NK-92 treated with Interleukin-12 subunit alpha and Interleukin-12 subunit beta, amount 100 ng/mL, for 24 hours (cell line): Measurements from ENCODE around the gene TNFRSF4.

Experiments
- DNase-seq: peaks from one replicate; lab custom pipeline; 2025; lab: John Stamatoyannopoulos, UW

TNFRSF4 gene

DNA sequence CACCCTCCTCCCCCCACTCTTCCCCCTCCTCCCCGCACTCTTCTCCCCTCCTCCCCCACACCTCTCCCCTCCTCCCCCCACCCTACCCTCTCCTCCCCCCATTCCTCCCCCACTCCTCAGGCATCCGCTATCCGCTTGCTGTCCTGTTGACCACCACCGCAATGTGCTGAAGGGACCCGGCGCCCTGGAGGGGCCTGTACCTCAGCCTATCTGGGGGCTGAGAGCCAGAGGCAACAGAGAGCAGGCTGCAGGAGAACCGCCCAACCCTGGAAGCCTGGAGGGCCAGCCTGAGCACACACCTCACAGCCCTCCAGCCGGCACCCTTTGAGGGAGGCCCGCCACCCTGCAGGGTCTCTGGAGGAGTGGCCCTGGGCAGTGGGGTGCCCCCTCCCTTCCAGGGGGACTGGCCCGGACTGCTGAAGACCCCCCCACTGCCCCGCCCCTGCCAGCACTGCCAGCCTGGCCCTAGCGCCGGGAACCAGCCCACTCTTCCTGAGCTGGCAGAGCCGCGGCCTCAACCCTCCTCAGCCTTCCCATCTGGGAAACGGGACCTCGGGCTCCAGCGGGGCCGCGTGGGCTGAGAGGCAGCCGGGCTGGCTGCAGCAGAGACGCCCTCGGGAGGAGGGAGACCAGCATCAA, 31.3 kb upstream of the TNFRSF4 start:
- no peak for DNase-seq

DNA sequence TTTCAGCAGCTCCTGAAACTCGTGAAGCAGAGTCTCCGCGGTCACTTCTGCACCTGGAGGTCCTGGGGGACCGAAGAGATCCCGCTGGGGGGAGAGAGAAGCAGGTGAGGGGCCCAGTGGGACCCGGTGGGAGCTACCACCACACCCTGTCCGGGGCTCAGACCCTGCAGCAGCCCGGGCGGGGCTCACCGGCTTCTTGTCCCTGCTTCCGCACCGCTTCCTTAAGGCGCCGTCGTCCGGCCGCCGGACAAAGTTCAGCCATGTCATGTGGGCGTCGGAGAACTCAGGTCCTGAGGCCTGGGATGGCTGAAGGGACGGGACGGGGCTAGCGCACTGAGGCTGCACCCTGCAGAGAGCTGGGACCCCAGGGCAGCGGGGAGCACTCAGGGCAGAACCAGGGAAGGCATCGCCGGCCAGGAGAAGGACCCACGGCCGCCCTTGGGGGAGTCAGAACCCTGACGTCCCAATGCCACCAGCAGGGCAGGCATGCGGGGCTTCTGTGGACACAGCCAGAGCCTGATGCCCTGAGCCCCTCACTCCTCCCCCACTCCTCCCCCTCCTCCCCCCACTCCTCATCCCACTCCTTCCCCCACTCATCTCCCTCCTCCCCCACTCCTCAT, 30.3 kb upstream of the TNFRSF4 start:
- no peak for DNase-seq

DNA sequence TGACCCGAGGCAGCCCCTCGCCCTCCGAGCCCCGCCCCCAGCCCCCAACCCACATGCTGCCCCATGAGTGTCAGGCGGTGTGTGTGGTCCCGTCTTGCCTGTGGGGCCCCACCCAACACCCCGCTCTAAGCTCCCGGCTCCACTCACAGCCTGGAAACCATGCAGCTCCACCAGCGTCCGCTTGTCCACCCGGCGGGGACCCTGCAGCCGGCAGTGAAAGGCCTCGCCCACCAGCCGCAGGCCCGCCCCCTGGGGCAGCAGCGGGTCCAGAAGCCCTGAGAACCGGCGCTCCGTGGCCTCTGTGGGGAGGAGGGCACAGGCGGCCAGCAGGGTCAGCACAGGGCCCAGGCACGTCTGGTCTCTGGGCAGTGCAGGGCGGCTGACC, 29.8 kb upstream of the TNFRSF4 start:
- no peak for DNase-seq

DNA sequence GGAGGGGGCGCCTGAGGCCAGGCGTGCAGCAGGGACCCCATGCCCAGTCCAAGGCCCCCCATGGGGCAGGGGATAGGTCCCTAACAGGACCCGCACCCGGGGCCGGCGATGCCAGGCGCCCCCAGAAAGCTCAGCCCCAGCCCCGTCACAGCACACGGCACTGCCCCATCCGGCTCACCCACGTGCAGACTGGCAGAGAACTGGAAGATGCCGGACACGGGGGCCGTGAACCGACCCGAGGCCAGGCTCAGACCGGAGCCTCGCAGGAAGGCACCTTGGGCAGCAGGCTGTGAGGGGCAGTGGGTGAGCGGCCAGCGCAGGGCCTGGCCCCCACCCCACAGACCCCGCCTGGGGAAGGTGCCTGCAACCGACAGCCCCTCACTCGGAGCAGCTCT, 29.3 kb upstream of the TNFRSF4 start:
- no peak for DNase-seq

DNA sequence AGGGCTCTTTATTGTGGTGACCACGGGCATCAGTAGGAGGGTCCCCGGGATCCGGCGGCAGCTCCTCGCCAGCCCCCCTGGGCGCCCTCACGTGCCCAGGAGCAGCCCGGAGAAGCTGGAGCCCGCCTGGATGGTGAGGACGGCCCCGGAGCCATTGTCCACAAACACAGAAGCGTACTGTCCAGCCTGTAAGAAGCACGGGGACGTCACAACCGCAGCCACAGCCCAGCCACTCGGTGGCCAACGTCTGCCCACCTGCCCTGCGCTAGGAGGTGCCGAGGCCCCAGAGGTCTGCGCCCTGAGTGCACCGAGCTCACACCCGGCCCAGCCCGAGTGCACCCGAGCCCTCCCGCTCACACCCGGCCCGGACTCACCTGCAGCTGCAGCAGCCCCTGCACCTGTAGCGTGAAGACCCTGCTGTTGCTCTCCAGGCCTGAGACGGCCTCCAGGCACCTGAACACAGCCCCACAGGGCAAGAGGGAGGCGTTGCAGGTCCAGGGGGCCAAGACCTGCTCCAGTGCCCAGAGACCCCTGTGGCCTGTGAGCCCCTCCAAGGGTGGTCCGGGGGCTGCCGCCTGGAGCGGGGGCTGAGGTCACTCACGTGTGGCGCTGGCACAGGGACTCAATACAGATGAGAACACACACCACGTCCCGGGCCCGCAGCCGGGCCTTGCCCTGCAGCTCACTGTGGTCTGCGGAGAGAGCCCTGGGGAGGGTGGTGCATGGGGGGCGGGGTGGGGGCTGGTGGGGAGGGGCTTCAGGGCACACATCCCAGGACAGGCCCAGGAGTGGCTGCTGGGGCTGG, 28.7 kb upstream of the TNFRSF4 start:
- no peak for DNase-seq

DNA sequence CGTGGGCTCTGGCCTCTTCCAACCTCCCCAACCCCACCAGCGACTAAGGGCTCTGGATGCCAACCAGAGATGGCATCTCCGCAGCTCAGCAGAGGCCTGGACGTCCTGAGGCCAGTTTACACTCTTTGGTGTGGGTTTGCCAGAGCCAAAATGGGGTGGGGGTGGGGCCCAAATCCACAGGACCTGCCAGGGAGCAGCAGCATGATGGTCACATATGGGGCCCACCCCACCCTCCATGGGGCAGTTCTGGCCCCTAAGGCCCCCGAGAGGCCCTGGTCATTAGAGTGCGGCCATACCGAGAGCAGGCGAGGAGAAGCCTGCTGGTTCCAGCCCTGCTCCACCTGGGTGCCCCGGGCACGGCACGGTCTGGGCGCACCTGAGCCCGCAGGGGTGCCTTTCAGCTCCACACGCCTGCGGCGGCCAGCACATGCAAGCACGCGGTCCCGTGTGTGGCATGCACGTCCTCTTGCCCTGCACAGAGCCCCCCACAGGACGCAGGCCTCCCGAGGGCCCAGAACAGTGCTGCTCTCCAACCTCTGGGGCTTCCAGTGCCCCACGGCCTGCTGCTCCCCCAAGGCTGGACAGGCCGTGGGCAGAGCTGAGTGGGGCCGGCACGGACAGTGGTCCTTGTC, 27.8 kb upstream of the TNFRSF4 start:
- DNase-seq, result no peak

DNA sequence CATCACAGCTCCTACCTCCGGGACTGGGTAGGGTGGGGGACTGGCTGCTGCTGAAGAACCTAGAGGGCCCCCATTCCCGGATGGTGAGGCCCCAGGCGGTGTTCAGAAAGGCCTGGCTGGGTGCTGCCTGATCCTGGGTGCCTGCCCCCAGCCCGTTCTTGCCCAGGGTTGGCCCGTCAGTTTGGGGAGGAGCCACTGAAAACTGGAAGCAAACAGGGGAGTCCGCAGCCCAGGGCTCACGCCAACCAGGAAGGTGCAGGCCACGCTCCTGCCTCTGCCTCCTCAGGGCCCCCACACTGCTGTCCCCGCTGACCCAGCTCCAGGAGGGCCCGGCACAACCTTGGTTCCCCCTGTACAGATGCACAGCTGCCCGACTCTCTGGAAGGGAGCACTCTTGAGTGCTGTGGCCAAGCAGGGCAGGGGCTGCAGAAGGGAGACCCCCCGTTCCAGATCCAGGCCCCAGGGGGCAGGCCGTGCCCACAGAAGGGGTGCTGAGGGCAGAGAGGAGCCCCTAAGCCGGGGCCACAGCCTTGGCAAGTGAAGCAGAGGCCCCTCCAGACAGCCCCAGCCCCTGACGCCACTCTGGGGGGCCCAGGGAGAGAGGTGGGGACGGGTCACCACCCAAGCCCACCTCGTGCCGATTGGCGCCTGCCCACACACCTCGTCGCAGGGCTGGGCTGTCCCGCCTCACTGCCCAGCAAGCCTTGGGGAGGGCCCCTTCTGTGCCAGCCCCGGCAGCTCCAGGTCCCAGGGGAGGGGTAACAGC, 27.1 kb upstream of the TNFRSF4 start:
- DNase-seq, result no peak

DNA sequence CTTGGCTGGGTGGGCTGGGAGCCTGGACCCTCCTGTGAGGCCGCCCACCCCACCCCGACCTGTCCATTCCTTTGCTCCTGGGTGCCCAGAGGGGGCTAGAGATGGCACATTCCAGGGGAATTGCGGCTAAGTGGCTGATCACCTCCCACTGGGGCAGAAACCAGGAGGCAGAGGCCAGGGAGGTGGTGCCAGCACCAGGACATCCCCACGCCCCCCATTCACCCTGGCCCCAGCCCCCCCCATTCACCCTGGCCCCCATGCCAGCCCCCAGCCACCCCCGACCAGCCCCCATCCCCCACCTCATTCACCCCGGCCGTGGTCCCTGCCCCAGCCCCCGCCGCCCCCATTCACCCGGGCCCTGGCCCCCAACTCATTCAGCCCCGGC, 26.4 kb upstream of the TNFRSF4 start:
- no peak for DNase-seq

DNA sequence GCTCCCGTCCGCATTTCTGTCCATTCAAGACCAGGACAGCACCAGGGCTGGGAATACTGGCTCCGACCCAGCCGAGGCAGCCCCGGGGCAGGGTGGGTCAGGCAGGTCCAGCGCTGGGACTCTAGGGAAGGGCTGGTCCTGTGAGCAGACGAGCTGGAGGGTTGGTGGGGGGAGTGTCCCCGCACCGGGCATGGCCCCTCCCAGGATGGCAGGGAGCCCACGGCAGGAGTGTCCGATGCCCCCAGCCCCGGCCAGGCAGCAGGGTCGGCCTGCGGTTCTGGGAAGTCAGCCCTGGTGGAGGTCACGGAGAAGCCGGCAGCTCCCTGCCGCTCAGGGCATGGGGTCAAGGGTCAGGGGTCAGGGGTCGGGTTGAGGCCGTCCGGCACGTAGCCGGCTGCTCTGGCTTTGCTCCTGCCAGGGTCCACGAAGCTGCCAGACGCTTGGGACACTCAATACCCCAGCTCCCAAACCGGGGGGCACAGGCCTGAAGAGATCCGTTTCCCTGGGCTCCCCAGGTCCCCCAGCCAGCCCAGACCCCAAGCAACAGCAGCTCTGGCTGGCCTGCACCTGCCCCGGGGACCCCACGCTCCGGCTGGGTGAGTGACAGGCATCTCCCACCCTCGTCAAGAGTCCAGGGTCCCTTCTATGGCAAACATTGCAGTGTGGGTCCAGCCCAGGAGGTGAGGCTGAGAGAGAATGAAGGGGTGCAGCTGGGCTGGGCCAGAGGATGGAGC, 25.8 kb upstream of the TNFRSF4 start:
- DNase-seq, result no peak

DNA sequence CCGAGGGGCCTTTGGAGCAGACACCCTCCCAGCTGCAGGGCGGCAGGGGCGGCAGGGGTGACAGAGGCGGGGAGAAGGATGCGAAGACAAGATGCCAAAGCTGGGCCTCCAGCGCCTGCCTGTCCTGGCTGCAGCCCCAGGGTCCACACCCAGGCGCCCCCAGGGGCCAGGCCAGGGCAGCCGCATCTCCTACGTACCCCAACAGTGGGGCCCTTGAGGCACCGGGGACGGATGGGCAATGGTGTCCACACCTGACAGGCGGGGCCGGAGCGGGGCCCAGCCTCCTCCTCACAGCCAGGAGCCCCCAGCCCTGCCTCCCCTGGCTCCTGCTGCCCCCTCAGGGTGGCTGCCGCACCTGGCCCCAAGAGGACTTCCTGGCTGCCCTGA, 25.3 kb upstream of the TNFRSF4 start:
- no peak for DNase-seq

DNA sequence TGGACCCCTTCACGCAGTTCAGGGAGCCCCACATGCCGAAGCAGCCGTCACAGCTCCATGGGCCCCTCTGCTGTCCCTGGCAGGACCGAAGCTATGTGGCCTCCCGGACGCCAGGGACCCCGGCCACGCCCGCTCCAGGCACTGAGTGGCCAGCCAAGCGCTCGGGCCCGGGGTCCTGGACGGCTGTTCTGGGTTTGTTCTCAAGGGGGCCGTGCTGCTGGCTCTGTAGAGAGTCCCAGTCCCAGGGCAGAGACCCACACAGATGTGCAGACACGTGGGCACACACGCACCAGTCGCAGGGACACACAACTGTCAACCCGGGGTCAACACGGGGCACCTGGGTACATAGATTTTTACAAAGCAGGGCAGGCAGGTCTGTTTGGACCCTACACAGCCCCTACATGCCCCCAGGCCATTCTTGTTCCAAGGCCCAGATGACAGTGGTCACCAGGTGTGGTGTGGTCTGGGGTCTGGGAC, 24.8 kb upstream of the TNFRSF4 start:
- DNase-seq, result no peak

DNA sequence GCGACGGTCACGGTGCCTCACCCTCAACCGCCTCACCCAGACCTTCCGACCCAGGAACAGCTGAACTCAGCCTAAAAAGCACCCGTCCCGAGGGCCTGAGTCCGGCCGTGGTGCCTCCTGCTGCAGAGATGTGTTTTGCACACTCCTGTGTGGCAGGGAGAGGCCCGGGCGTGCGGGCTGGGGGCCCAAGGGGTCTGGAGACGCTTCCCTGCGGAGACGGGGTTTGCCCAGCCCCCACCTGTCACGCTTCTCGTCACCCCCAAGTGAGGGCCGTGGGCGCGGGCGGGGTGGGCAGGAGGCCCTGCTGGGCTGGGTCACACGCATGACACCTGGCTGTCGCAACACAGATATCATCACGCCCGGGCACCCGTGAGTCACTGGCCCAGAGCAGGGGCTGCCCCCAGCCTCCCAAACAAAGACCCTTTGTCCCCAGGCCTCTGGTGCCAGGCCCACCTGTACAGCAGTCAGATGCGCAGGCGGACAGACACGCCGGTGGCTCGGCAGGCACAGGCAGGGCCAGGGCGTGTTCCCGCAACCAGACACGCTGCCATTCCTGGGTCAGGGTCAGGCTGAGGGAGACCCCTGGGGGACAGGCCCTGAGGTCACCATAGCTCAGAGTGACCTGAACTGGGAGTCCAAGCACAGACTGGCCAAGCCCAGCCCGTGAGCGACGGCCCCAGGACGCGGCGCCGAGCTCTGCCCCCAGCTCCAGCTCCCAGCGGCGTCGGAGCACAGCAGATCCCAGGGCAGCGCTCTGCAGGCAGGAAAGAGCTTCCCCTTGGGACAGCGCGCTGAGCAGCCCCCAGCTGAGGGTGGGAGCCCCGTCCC, 24.1 kb upstream of the TNFRSF4 start:
- DNase-seq, result no peak

DNA sequence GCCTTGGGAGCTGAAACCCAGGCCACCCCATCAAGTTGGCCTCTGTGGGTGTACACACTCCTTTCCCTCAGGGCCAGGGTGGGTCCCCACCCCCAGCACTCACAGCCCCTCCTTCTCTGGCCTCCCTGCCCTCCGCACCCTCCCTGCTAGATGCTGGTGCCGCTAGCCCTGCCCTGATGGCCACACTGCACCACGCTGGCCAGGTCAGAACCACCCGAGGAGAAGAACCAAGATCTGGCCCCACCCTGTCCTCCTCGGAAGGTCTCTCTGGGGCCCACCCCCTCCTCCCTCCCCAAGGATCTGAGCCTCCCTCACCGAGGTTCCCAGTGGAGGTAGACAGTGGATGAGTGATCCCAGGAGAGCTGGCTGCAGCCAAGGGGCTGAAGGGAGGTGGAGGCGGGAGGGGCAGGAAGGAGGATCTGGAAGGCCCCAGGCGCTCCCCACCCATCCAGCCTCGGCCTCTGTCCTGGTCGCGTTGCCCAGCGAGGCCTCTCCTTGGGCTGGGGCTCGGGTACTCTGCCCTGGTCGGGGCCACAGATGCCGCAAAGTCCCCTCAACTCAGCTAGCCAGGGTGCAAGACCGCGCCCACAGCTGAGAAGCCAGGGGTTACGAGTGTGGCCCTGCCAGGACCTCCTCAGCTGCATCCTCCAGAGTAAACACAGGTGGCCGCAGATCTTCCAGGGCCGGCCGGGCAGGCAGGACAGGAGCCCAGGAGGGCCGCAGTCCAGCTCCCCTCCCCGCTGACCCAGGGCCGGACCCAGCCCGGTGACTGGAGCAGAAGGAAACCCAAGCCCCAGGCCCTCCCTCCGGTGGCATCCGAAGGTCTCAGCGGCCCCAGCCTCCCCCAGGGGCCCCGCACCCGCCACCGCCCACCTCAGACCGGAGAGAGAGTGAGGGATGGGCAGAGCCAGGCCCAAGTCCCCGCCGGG, 23.3 kb upstream of the TNFRSF4 start:
- no peak for DNase-seq

DNA sequence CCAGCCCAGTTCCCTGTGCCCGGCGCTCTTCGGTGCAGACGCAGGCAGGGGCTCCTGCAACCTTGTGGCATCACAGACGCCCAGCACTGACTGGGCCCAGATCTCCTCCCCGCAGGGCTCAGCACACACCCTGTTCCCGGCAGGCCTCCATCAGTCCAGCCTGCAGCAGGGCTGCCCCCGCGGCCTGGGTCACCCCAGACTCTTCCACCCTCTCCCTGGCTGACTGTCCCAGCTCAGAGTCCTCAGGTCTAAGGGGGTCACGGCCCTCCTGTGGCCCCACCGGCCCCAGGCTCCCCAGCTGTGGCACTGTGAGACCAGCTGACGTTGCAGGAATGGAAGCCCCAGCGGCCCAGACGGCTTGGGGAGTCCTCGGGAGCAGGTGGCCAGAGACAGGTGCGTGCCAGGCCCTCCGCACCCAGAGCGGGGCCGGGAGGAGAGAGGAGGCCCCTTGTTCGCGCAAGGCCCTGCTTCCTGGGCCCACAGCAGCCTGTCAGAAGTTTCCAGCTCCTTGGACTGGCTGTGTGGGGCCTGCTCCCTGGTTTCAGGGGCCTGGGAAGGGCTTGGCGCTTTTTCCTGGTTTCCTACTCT, 22.3 kb upstream of the TNFRSF4 start:
- no peak for DNase-seq

DNA sequence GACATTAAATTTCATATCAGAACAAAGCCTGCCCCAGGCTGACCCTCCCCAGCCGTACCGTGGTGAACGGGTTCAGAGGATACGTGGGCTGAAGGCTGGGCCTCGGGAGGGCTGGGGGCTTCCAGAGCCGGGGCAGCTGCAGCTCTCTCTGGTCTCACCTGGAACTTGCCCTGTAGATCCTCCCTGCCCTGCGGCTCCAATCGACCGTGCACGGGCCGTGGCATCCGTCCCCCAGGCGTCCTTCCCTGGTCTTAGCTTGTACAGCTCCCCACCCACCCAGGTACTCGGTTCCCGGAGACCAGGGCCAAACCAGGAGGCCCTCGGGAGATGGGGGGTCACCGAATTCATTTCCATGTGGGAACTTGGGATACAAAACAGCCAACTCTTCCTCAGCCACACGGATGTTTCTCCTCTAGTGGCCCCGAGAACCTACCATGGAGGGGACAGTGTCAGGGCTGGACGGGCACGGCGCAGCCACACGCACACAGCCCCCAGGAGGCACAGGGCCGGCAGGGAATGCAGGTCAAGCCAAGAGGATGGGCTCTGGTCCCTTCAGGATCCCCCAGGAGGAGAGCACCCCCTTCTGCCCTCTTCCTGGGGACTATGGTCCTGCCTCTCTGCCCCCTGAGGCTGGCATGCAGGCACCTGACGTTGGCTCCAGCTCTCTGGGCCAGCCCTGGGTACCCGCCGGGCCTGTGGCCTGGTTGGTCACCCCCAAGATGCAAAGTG, 21.2 kb upstream of the TNFRSF4 start:
- DNase-seq, result no peak

DNA sequence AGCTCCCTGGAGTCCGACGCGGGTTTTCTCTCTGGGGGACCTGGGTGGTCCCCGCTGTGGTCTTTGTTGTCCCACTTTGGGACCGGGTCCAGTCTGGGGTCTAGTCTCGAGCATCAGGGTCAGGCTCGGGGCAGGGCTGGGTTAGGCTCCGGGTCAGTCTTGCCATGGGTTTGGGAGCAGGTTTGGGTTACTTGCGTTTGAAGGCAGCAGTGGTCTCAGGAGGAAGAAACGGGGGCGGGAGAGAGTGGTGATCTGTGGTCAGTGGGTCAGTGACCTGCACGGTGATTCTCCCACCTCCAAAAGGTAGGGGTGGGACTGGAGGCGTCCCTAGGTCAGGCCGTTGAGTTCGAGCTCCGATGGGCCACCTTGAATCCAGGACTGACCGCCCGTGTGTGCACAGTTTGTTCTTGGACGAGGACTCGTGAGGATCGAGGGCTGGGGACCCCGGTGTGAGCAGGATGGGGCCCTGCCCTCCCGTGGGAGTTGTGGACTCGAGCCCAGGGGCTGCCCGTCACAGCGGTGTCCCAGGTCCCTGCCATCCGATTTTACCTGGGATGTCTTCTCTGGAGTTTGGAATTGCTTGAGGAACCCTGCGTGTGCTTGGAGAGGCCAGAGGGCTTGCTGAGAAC, 20.3 kb upstream of the TNFRSF4 start:
- DNase-seq, result no peak

DNA sequence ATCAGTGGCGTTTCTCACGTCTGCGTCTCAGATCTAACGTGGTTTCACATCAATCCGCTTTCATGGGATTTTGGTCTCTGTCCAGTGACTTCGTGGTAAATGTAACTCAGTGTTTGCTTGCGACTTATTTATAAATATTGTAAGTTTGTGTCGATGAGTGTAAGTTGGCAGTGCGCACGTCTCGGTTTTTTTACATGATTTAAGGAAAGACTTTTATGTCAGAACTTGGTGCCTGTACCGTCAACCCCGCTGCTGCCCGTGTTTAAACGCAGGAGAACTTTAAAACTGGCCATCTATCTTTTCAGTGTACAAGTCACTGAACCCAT, 19.6 kb upstream of the TNFRSF4 start:
- DNase-seq, result no peak
